Measurements from ENCODE around the gene FAM78B.

FAM78B gene

DNA sequence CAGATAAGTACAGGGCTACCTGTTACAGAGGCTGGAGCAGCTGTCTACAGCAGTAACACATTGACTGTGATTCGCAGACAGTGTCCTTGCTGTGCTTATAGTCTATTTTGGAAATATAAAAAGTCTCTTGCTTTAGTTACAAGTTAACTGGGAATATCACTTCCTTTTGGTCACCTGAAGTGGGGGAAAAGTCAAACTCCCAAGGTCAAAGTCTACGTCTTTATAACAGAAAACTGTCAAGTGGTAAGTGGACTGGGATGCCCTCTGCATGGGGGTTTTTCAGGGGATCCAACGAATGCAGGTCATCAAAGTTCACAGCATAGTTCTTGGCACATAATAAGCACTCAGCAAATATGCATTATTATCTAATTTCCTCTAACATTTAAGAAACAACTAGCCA, 55.4 kb downstream of the FAM78B start:
- TF ChIP-seq, protein P1, sequence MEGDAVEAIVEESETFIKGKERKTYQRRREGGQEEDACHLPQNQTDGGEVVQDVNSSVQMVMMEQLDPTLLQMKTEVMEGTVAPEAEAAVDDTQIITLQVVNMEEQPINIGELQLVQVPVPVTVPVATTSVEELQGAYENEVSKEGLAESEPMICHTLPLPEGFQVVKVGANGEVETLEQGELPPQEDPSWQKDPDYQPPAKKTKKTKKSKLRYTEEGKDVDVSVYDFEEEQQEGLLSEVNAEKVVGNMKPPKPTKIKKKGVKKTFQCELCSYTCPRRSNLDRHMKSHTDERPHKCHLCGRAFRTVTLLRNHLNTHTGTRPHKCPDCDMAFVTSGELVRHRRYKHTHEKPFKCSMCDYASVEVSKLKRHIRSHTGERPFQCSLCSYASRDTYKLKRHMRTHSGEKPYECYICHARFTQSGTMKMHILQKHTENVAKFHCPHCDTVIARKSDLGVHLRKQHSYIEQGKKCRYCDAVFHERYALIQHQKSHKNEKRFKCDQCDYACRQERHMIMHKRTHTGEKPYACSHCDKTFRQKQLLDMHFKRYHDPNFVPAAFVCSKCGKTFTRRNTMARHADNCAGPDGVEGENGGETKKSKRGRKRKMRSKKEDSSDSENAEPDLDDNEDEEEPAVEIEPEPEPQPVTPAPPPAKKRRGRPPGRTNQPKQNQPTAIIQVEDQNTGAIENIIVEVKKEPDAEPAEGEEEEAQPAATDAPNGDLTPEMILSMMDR (IDR thresholded peaks at IDR 0.05; ENCODE audit: low read depth, low read length): no peak
- H3K4me3 ChIP-seq (ENCODE audit: low read depth, low read length): no peak overlapping the region
- no peak for DNase-seq (ENCODE audit: low read depth, low spot score)
- in situ Hi-C loops (cut with HindIII; ENCODE audit: low sequenced_read_pairs): no loop called here

DNA sequence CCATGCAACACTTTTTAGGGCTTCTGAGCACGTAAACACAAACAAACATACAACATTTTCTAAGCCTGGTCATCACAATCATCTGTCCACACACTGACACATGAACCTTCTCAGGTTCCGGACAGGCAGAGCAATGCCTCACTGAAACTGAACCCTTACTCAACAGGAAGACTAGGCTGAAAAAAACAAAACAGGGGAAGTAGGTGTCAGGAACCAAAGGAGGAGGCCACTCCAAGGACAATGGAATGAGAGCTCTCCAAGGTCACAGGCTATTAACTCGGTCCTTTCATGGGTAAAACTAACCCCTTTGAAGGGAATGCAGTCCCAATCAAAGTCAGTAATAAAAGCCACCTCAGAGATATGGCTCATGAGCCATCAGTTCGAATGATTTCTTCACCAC, 76.6 kb downstream of the FAM78B start:
- TF ChIP-seq, protein P1 (IDR thresholded peaks at IDR 0.05; ENCODE audit: low read depth, low read length): no peak
- DNase-seq (ENCODE audit: low read depth, low spot score): no peak
- in situ Hi-C loops (cut with HindIII; ENCODE audit: low sequenced_read_pairs): no loop called here
- H3K4me3 ChIP-seq (ENCODE audit: low read depth, low read length): no peak overlapping the region

DNA sequence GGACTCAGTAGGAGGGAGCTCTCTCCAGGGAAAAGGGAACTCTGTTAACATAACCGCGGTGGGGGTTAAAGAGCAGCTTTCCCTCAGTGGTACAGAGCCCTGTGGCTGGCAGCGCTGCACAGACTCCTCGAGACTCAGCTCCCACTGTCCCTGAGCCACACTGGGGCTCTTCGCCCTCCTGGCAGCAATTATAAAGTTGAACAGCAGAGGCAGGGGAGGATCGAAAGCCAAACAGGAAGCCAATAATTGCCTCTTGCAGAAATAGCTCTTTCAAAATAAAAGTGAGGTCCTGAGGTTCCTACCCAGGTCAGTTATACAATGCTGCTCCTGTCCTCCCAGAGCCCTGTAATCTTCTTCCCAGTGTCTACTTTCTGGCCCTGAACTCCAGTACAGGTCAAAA, 77.0 kb downstream of the FAM78B start:
- DNase-seq (ENCODE audit: low read depth, low spot score): no peak
- TF ChIP-seq, protein P1 (IDR thresholded peaks at IDR 0.05; ENCODE audit: low read depth, low read length): no peak
- no peak overlapping the region for H3K4me3 ChIP-seq (ENCODE audit: low read depth, low read length)
- in situ Hi-C loops (cut with HindIII; ENCODE audit: low sequenced_read_pairs): no loop called here

DNA sequence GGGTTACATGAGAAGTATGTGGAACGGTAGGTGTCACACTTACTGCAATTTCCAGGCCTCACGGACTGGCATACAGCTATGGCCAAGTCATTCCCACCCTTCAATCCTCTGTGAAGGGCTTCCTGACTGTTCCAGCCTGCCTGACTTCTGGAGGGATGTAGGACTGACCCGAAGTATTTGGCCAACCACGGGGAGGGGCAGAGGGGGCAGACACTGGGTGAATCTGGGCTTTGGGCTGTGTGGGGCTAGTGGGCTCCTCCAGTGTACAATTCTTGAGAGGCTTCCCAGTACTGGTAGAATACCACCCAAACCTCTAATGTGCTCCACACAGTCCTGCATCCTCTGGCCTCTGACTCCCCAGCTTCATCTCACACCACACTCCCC, 78.2 kb downstream of the FAM78B start:
- in situ Hi-C loops (cut with HindIII; ENCODE audit: low sequenced_read_pairs): no loop called here
- TF ChIP-seq, protein P1 (IDR thresholded peaks at IDR 0.05; ENCODE audit: low read depth, low read length): no peak
- no peak overlapping the region for H3K4me3 ChIP-seq (ENCODE audit: low read depth, low read length)
- DNase-seq (ENCODE audit: low read depth, low spot score): no peak

DNA sequence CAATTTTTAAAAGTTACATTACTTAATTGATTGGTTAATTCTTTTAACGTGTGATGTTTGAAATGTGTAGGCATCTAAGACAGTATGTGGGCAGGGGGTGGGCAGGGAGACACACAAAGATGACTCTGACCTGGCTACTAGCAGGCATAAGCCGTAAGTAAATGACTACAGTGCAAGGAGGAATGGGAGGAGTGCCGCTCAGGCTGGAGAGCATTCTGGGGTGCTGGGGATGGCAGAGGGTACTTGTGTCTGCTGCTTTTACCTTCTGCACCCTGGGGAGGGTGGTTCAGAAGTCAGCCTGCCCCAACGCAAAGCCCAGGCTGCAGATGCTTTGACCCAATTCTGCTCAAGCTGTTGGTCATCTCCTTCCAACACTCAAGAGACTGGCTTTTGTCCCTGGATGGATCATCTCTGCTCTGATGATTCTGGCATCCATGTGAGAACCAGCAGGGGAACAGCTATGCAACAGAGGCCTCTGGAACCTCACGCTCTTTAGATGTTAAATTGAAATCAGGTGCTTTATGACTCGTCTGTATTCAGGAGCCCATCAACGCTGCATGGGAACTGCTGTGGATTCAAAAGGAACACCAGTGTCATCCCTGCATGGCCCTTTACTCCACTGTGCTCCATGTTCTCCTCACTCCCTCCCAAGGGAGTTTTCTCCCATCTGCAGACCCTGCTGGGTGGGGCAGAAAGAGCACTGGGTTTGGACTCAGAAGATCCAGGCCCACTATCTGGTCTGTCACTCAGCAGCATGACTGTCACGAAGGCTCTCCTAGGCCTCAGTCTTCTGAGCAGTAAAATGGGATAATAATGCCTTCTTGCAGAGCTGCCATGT, 78.8 kb downstream of the FAM78B start:
- H3K4me3 ChIP-seq (ENCODE audit: low read depth, low read length): no peak overlapping the region
- TF ChIP-seq, protein P1 (IDR thresholded peaks at IDR 0.05; ENCODE audit: low read depth, low read length): no peak
- in situ Hi-C loops (cut with HindIII; ENCODE audit: low sequenced_read_pairs): no loop called here
- no peak for DNase-seq (ENCODE audit: low read depth, low spot score)

DNA sequence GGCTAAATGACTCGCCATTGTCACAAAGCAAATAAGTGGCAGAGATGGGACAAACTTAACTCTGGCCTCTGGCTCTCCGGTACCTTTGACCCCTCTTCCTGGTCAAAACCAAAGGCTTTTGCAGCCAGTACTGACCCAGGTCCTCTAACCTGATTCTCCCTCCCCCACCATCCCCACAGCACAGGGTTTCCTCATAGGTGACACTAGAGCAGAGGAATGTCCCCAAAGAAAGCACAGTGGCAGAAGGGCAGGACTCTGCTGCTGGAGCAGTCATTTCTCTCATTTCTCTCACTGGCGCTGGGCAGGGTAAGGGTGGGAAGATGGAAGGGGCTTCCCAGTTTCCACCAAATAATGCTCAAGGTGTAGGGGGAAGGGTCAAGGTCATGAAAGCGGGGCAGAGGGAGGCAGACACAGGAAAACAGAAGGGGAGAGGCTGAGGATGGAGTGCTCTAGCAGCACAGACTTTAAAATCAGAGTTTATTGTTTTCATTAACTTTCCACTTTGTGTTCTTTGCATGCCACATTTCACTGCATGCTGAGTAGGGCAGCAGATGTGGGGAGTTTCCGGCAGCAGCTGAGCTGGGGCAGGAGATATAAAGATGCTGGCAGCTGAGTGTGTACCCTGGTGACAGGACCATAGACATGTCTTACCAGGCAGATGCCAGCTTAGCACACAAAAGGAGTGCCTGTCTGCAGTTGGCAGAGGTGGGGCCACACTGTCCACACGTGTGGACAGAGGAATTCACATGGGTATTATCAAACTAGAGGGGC, 80.5 kb downstream of the FAM78B start:
- in situ Hi-C loops (cut with HindIII; ENCODE audit: low sequenced_read_pairs): no loop called here
- no peak for DNase-seq (ENCODE audit: low read depth, low spot score)
- no peak overlapping the region for H3K4me3 ChIP-seq (ENCODE audit: low read depth, low read length)
- TF ChIP-seq, protein P1 (IDR thresholded peaks at IDR 0.05; ENCODE audit: low read depth, low read length): no peak

All from astrocyte of the spinal cord (primary cell).